Endodermal cell (in vitro differentiated cells): ENCODE data around the gene IST1. TPM values are rescaled to one million over a fixed set of nuclear protein-coding genes. Genes with fewer than 3 reads are reported as not detected.

ENCODE experiments used
- DNase-seq: peaks from one replicate; pipeline ENCODE4 v3.0.0-alpha.2; 2017
- H3K27ac ChIP-seq: 2 replicates; pipeline ENCODE4 v1.5.1; 2013; ENCODE audit warnings: mild to moderate bottlenecking, low read depth, low read length, moderate library complexity
- H3K27me3 ChIP-seq: 2 replicates; pipeline ENCODE4 v1.6.1; 2013; ENCODE audit warnings: mild to moderate bottlenecking, low read length, moderate library complexity; ENCODE audit not compliant: insufficient read depth, control insufficient read depth, poor library complexity, severe bottlenecking
- H3K36me3 ChIP-seq: 2 replicates; pipeline ENCODE4 v1.7.0; 2013; ENCODE audit warnings: mild to moderate bottlenecking, low read length, moderate library complexity; ENCODE audit not compliant: control insufficient read depth, insufficient read depth
- H3K4me1 ChIP-seq: one replicate; pipeline ENCODE4 v1.7.0; 2013; ENCODE audit warnings: low read length; ENCODE audit not compliant: control insufficient read depth, insufficient read depth
- H3K4me3 ChIP-seq: 2 replicates; pipeline ENCODE4 v1.5.1; 2013; ENCODE audit warnings: mild to moderate bottlenecking, low read length, moderate library complexity
- H3K9ac ChIP-seq: 2 replicates; pipeline ENCODE4 v1.6.1; 2013; ENCODE audit warnings: mild to moderate bottlenecking, low read length, moderate library complexity; ENCODE audit not compliant: poor library complexity, severe bottlenecking; ENCODE audit errors: extremely low read depth
- H3K9me3 ChIP-seq: 2 replicates; pipeline ENCODE4 v1.6.1; 2013; ENCODE audit warnings: mild to moderate bottlenecking, low read length, moderate library complexity; ENCODE audit not compliant: control insufficient read depth
- H3K27ac Mint-ChIP-seq: 2 replicates; pipeline ENCODE4 v1.8.0; 2020; ENCODE audit warnings: mixed read lengths
- H3K27me3 Mint-ChIP-seq: 2 replicates; pipeline ENCODE4 v1.8.0; 2021; ENCODE audit warnings: mild to moderate bottlenecking, mixed read lengths; ENCODE audit not compliant: insufficient read depth
- H3K36me3 Mint-ChIP-seq: 2 replicates; pipeline ENCODE4 v1.8.0; 2020; ENCODE audit warnings: low read depth, mixed read lengths
- H3K4me1 Mint-ChIP-seq: 2 replicates; pipeline ENCODE4 v1.8.0; 2020; ENCODE audit warnings: mixed read lengths
- H3K4me3 Mint-ChIP-seq: 2 replicates; pipeline ENCODE4 v1.8.0; 2020; ENCODE audit warnings: mild to moderate bottlenecking, moderate library complexity, mixed read lengths
- H3K9me3 Mint-ChIP-seq: 2 replicates; pipeline ENCODE4 v1.8.0; 2020; ENCODE audit warnings: mild to moderate bottlenecking, mixed read lengths
- CTCF ChIP-seq: fragments of 200-600 bp; sonication (generic); conservative IDR thresholded peaks from 2 replicates; pipeline ENCODE4 v1.5.0; 2021; ENCODE audit warnings: antibody characterized with exemption, mild to moderate bottlenecking
- WGBS, 2 experiments: methylation state at CpG; one replicate each; pipeline versions ENCODE4 v1.1.5 to v1.1.7; 2013; ENCODE audit warnings: missing lambda C conversion rate in 2 of 2, mixed read lengths in 1 of 2; ENCODE audit not compliant: insufficient coverage in 1 of 2, insufficient read length in 1 of 2; 5-methylcytosine and 5-hydroxymethylcytosine counted together
- total RNA-seq, 2 donors: library from RNA; stranded (reverse); fragmentation: NEBNext Ultra II Directional in 1 of 2; extraction: Animal tissue kit (Norgen Biotek cat#: 25700) in 1 of 2; gene quantifications; 2 replicates in 1 of 2; 3 replicates in 1 of 2; pipeline ENCODE4 v1.2.1, GENCODE V29; 2021

IST1 gene
- total RNA-seq, 2 donors from 2014 or later: 259 to 319 TPM

GRCh38 chr16:71846431-71846830 is 48.9 kb upstream of the IST1 start:
- Histone ChIP-seq H3K4me1 (peaks cover 4% of the 10 kb centered on the region), H3K27ac (no peak overlapping the region), H3K9me3 (no peaks in the 10 kb centered on the region), H3K9ac (peak overlapping the region; percentile 87), H3K4me3 (peak overlapping the region; percentile 91), H3K27me3 (no peaks in the 10 kb centered on the region), H3K36me3 (peaks cover 36% of the 10 kb centered on the region)
- Mint-ChIP-seq H3K36me3 (peaks cover 25% of the 10 kb centered on the region), H3K27me3 (peaks cover 2% of the 10 kb centered on the region), H3K9me3 (no peaks in the 10 kb centered on the region), H3K4me1 (peaks cover 12% of the 10 kb centered on the region), H3K27ac (peak overlapping the region; percentile 88), H3K4me3 (peak overlapping the region; percentile 86)
- DNase-seq: peak; percentile 65
- TF ChIP-seq CTCF: no peak
- WGBS, 2 experiments: 2 to 3% methylated on average over 7 to 20 of the region's 20 CpGs

- peaks cover 12% of the 10 kb centered on the region for H3K4me1 Mint-ChIP-seq
- peaks cover under 1% of the 10 kb centered on the region for H3K27me3 Mint-ChIP-seq
- H3K36me3 Mint-ChIP-seq: peaks cover 29% of the 10 kb centered on the region
- H3K27ac ChIP-seq: no peak overlapping the region
- peaks cover 43% of the 10 kb centered on the region for H3K36me3 ChIP-seq
- peak overlapping the region; percentile 91 for H3K4me3 ChIP-seq
- no peaks in the 10 kb centered on the region for H3K9me3 ChIP-seq
- H3K9ac ChIP-seq: peak overlapping the region; percentile 87
- DNase-seq: no peak
- H3K27me3 ChIP-seq: no peaks in the 10 kb centered on the region
- peak overlapping the region; percentile 86 for H3K4me3 Mint-ChIP-seq
- peak overlapping the region; percentile 88 for H3K27ac Mint-ChIP-seq
- H3K9me3 Mint-ChIP-seq: no peaks in the 10 kb centered on the region
- TF ChIP-seq CTCF: no peak
- H3K4me1 ChIP-seq: peaks cover 4% of the 10 kb centered on the region
- WGBS, 2 experiments: 72 to 100% methylated on average over 1 to 3 of the region's 3 CpGs
Observed at GRCh38 chr16:71847096-71847495, 48.2 kb upstream of the IST1 start.

GRCh38 chr16:71848622-71849021 is 46.7 kb upstream of the IST1 start:
- Histone ChIP-seq H3K27me3 (no peaks in the 10 kb centered on the region), H3K4me3 (no peak overlapping the region), H3K9me3 (no peaks in the 10 kb centered on the region), H3K36me3 (peaks cover 58% of the 10 kb centered on the region), H3K4me1 (peaks cover 6% of the 10 kb centered on the region), H3K27ac (no peak overlapping the region), H3K9ac (no peak overlapping the region)
- TF ChIP-seq CTCF: no peak
- Mint-ChIP-seq H3K4me1 (peaks cover 16% of the 10 kb centered on the region), H3K27ac (no peak overlapping the region), H3K4me3 (no peak overlapping the region), H3K36me3 (peaks cover 37% of the 10 kb centered on the region), H3K9me3 (no peaks in the 10 kb centered on the region), H3K27me3 (no peaks in the 10 kb centered on the region)
- no peak for DNase-seq
- 96 to 100% methylated on average over 6 of the region's 6 CpGs for WGBS, 2 experiments
